ENCODE measurements around the gene PLXNA2.

- TF ChIP-seq CTCF (conservative IDR thresholded peaks at IDR 0.05; ENCODE audit: low read depth, low read length) (no peak), POLR2A (IDR thresholded peaks at IDR 0.05; ENCODE audit: low read depth, low read length) (no peak)
Observed at GRCh38 chr1:208256091-208256490, 11.9 kb upstream of the PLXNA2 start.
